ENCODE results near the gene TNFRSF18. TPM values are rescaled to one million over a fixed set of nuclear protein-coding genes. Genes with fewer than 3 reads are reported as not detected.

Gene TNFRSF18
- total and polyA plus RNA-seq, 10 of the 15 experiments (the other 5 are each of a cell fraction or from before 2014, with no cell fraction given), result 0.18 to 7.5 (median 1.5) TPM; not detected in 1

GRCh38 chr1:1243807-1244191 is 37.4 kb upstream of the TNFRSF18 start:
- H3K9me3 ChIP-seq (replicated peaks; ENCODE audit: control insufficient read depth, insufficient read depth, low read length), result no peaks in the 10 kb centered on the region
- ChIA-PET SMC1A (ENCODE audit: uncharacterized antibody, unreplicated experiment) (no interaction called here), POLR2A (no interaction called here), CTCF (no interaction called here), RAD21 (ENCODE audit: unreplicated experiment) (no interaction called here)
- BruUV-seq (replicated peaks), result no TSS peak
- no peak overlapping the region for H3K4me2 ChIP-seq (ENCODE audit: control insufficient read depth, insufficient read depth)
- in situ Hi-C loops (cut with MboI), result no loop called here
- no peak overlapping the region for H3K4me3 ChIP-seq
- no peaks in the 10 kb centered on the region for H3K4me1 ChIP-seq (ENCODE audit: control insufficient read depth, insufficient read depth, low read length)
- H3K27ac ChIP-seq (ENCODE audit: control insufficient read depth, insufficient read depth), result no peak overlapping the region
- H3K36me3 ChIP-seq (ENCODE audit: control insufficient read depth in 2 of 2, insufficient read depth in 2 of 2, low read length in 1 of 2), result no peaks in the 10 kb centered on the region
- no peaks in the 10 kb centered on the region for H4K20me1 ChIP-seq (ENCODE audit: control insufficient read depth, insufficient read depth)
- intact Hi-C loops (cut with micrococcal nuclease; ENCODE audit: unreplicated experiment), result no loop called here
- H2AFZ ChIP-seq (ENCODE audit: control insufficient read depth, low read depth, low read length), result no peak overlapping the region
- no peak overlapping the region for H3K9ac ChIP-seq (ENCODE audit: control insufficient read depth, insufficient read depth, low read length)
- WGBS (ENCODE audit: insufficient coverage, insufficient replicate concordance, low lambda C conversion rate, missing lambda C conversion rate), result 68% methylated on average over 23 of the region's 23 CpGs
- DNase-seq (ENCODE audit: low read depth, low spot score), result no peak
- TF ChIP-seq PAX8 (IDR thresholded peaks at IDR 0.05), result no peak
- TF ChIP-seq RUNX3 (IDR thresholded peaks at IDR 0.05; ENCODE audit: low read length), result no peak
- TF ChIP-seq ZNF207 (IDR thresholded peaks at IDR 0.05; ENCODE audit: borderline replicate concordance), result no peak
- no peak for TF ChIP-seq EGR1 (IDR thresholded peaks at IDR 0.05; ENCODE audit: borderline replicate concordance in 1 of 2, low read depth in 2 of 2, low read length in 2 of 2)
- TF ChIP-seq ATF2 (IDR thresholded peaks at IDR 0.05; ENCODE audit: low read length), result no peak
- no peak for TF ChIP-seq ATF7 (IDR thresholded peaks at IDR 0.05; ENCODE audit: low read depth)
- TF ChIP-seq TCF12 (IDR thresholded peaks at IDR 0.05; ENCODE audit: low read depth, low read length), result no peak
- FAIRE-seq, result no peak
- no peaks in the 10 kb centered on the region for H3K79me2 ChIP-seq (ENCODE audit: control insufficient read depth, insufficient read depth, low read length)
- peaks cover 1 to 5% of the 10 kb centered on the region in 2 experiments; a peak in 3 of 4 replicates for H3K27me3 ChIP-seq (replicated peaks in 1 of 2; ENCODE audit: control insufficient read depth in 2 of 2, insufficient read depth in 2 of 2, low read length in 1 of 2)
- ATAC-seq, result no peak

- no peaks in the 10 kb centered on the region for H3K79me2 ChIP-seq (ENCODE audit: control insufficient read depth, insufficient read depth, low read length)
- no peak for FAIRE-seq
- H4K20me1 ChIP-seq (ENCODE audit: control insufficient read depth, insufficient read depth), result no peaks in the 10 kb centered on the region
- WGBS (ENCODE audit: insufficient coverage, insufficient replicate concordance, low lambda C conversion rate, missing lambda C conversion rate), result 62% methylated on average over 22 of the region's 23 CpGs
- RAD21 ChIA-PET (ENCODE audit: unreplicated experiment), result no interaction called here
- H3K27me3 ChIP-seq (replicated peaks in 1 of 2; ENCODE audit: control insufficient read depth in 2 of 2, insufficient read depth in 2 of 2, low read length in 1 of 2), result peaks cover 1 to 5% of the 10 kb centered on the region in 2 experiments; a peak in 3 of 4 replicates
- SMC1A ChIA-PET (ENCODE audit: uncharacterized antibody, unreplicated experiment), result no interaction called here
- BruUV-seq (replicated peaks), result no TSS peak
- in situ Hi-C loops (cut with MboI) (no loop called here), intact Hi-C loops (cut with micrococcal nuclease; ENCODE audit: unreplicated experiment) (no loop called here)
- H3K36me3 ChIP-seq (ENCODE audit: control insufficient read depth in 2 of 2, insufficient read depth in 2 of 2, low read length in 1 of 2), result no peaks in the 10 kb centered on the region
- H3K4me3 ChIP-seq, result no peak overlapping the region
- no peak overlapping the region for H3K4me2 ChIP-seq (ENCODE audit: control insufficient read depth, insufficient read depth)
- H3K9me3 ChIP-seq (replicated peaks; ENCODE audit: control insufficient read depth, insufficient read depth, low read length), result no peaks in the 10 kb centered on the region
- H3K27ac ChIP-seq (ENCODE audit: control insufficient read depth, insufficient read depth), result no peak overlapping the region
- DNase-seq (ENCODE audit: low read depth, low spot score), result no peak
- H3K4me1 ChIP-seq (ENCODE audit: control insufficient read depth, insufficient read depth, low read length), result no peaks in the 10 kb centered on the region
- no peak overlapping the region for H2AFZ ChIP-seq (ENCODE audit: control insufficient read depth, low read depth, low read length)
- POLR2A ChIA-PET, result no interaction called here
- H3K9ac ChIP-seq (ENCODE audit: control insufficient read depth, insufficient read depth, low read length), result no peak overlapping the region
- CTCF ChIA-PET, result no interaction called here
- ATAC-seq, result no peak
- TF ChIP-seq RCOR1 (conservative IDR thresholded peaks at IDR 0.05; ENCODE audit: low read depth, low read length) (no peak), SP1 (IDR thresholded peaks at IDR 0.05; ENCODE audit: low read depth, low read length) (no peak), ZNF217 (IDR thresholded peaks at IDR 0.05) (no peak), EP300 (IDR thresholded peaks at IDR 0.05; ENCODE audit: borderline replicate concordance in 1 of 2, control insufficient read depth in 1 of 2, low read depth in 2 of 2, low read length in 2 of 2) (no peak), ZBTB33 (IDR thresholded peaks at IDR 0.05) (no peak), ZNF622 (IDR thresholded peaks at IDR 0.05) (no peak)
Measured at GRCh38 chr1:1243266-1243660, 36.9 kb upstream of the TNFRSF18 start.
